K562 (cell line): ENCODE results near the gene LPIN3. TPM values are rescaled to one million over a fixed set of nuclear protein-coding genes. Genes with fewer than 3 reads are reported as not detected.

Experiments
- ATAC-seq: fragments of 200-7000 bp; cut with Tn5 transposase; 3 replicates; pipeline ENCODE4 v1.9.1; 2020; ENCODE audit warnings: moderate library complexity
- BruUV-seq: library from RNA; stranded (reverse); fragments of 400-500 nt; replicated peaks from 2 replicates; lab custom pipeline; 2021; lab: Mats Ljungman, UMichigan
- CTCF ChIA-PET: fragments of 300-600 bp; formaldehyde crosslinking; extraction: SDS; loops from one replicate; lab custom pipeline; 2021; ENCODE audit warnings: low intra/inter-chr PET ratio; lab: Yijun Ruan, JAX
- POLR2A ChIA-PET: fragments of 300-600, 350-650 bp; sonication (Branson Sonifier 250); formaldehyde crosslinking; extraction: SDS; loops from one replicate; lab custom pipeline; 2021; ENCODE audit warnings: antibody characterized with exemption, inconsistent platforms; lab: Yijun Ruan, JAX
- DNase-seq, 4 experiments: peaks; one replicate each; pipeline versions ENCODE4 v3.0.0 to v3.0.0-alpha.2; 2011 to 2018; ENCODE audit warnings: low spot score in 3 of 4, mixed read lengths in 3 of 4; ENCODE audit errors: extremely low read depth in 1 of 4
- FAIRE-seq: peaks from 2 replicates; lab custom pipeline; 2011; peaks lifted over from hg19 to GRCh38; lab: Jason Lieb, UNC
- H2AFZ ChIP-seq: 2 replicates; pipeline ENCODE4 v1.6.0; 2011; ENCODE audit warnings: low read depth, low read length, control low read depth, inconsistent platforms
- H3K27ac ChIP-seq: fragments of 200-600 bp; 3 replicates; pipeline ENCODE4 v1.8.0; 2011; ENCODE audit warnings: low read depth, mild to moderate bottlenecking, control low read depth, inconsistent platforms, low read length, moderate library complexity, mixed read lengths; ENCODE audit errors: extremely low read depth
- H3K27me3 ChIP-seq, 2 experiments: fragments of 300-600 bp in 1 of 2; 2 replicates in 1 of 2; 3 replicates in 1 of 2; pipeline versions ENCODE4 v1.6.0 to v1.8.0; 2011; ENCODE audit warnings: inconsistent platforms in 2 of 2, low read length in 2 of 2, mild to moderate bottlenecking in 1 of 2, mixed read lengths in 1 of 2, moderate library complexity in 1 of 2; ENCODE audit not compliant: control insufficient read depth in 2 of 2, insufficient read depth in 2 of 2
- H3K36me3 ChIP-seq: fragments of 300-600 bp; 3 replicates; pipeline ENCODE4 v1.8.0; 2011; ENCODE audit warnings: mild to moderate bottlenecking, low read length, inconsistent platforms; ENCODE audit not compliant: control insufficient read depth, insufficient read depth
- H3K4me1 ChIP-seq, 2 experiments: fragments of 200-600 bp in 1 of 2; replicated peaks in 1 of 2; 2 replicates in 1 of 2; 3 replicates in 1 of 2; pipeline versions ENCODE4 v1.5.1 to v1.8.0; 2011; ENCODE audit warnings: inconsistent platforms in 2 of 2, low read length in 2 of 2, mild to moderate bottlenecking in 1 of 2, mixed read lengths in 1 of 2, moderate library complexity in 1 of 2; ENCODE audit not compliant: control insufficient read depth in 2 of 2, insufficient read depth in 2 of 2
- H3K4me2 ChIP-seq: 2 replicates; pipeline ENCODE4 v1.6.1; 2011; ENCODE audit warnings: low read length, control low read depth, inconsistent platforms, mixed read lengths; ENCODE audit not compliant: insufficient read depth
- H3K4me3 ChIP-seq: fragments of 200-600 bp; sonication (generic), shearing (Covaris generic); 2 replicates; pipeline ENCODE4 v1.5.1; 2016; ENCODE audit warnings: control low read depth, inconsistent platforms
- H3K79me2 ChIP-seq: fragments of 200-600 bp; 3 replicates; pipeline ENCODE4 v1.8.0; 2011; ENCODE audit warnings: low read length, inconsistent platforms; ENCODE audit not compliant: control insufficient read depth, insufficient read depth
- H3K9ac ChIP-seq, 2 experiments: 2 replicates each; pipeline versions ENCODE4 v1.6.0 to v1.6.1; 2011; ENCODE audit warnings: low read depth in 2 of 2, low read length in 2 of 2, control low read depth in 1 of 2, inconsistent platforms in 1 of 2, mild to moderate bottlenecking in 1 of 2, mixed read lengths in 1 of 2; ENCODE audit not compliant: insufficient read depth in 1 of 2
- H3K9me1 ChIP-seq: one replicate; pipeline ENCODE4 v1.6.0; 2011; ENCODE audit warnings: inconsistent platforms, mild to moderate bottlenecking, low read length, moderate library complexity; ENCODE audit not compliant: control insufficient read depth, insufficient read depth
- H3K9me3 ChIP-seq: replicated peaks from 2 replicates; pipeline ENCODE4 v1.5.1; 2011; ENCODE audit warnings: low read depth, low read length, inconsistent platforms; ENCODE audit not compliant: control insufficient read depth, insufficient read depth
- H4K20me1 ChIP-seq: replicated peaks from 2 replicates; pipeline ENCODE4 v1.6.1; 2011; ENCODE audit warnings: low read length, inconsistent platforms, mixed read lengths; ENCODE audit not compliant: control insufficient read depth, insufficient read depth
- BCLAF1 ChIP-seq, 2 experiments: fragments of 450-650 bp in 1 of 2; IDR thresholded peaks; 2 replicates each; pipeline ENCODE4 v1.6.1; 2011 to 2017; ENCODE audit warnings: low read depth in 2 of 2, antibody characterized with exemption in 1 of 2, borderline replicate concordance in 1 of 2, low read length in 1 of 2, mild to moderate bottlenecking in 1 of 2, mixed read lengths in 1 of 2; ENCODE audit not compliant: control insufficient read depth in 1 of 2
- ELK3 ChIP-seq: fragments of 450-650 bp; formaldehyde crosslinking; IDR thresholded peaks from 2 replicates; pipeline ENCODE4 v1.4.0; 2020; ENCODE audit warnings: mild to moderate bottlenecking
- JUNB ChIP-seq: fragments of 450-650 bp; formaldehyde crosslinking; conservative IDR thresholded peaks from 2 replicates; pipeline ENCODE4 v1.4.0; 2020; ENCODE audit warnings: mild to moderate bottlenecking
- MED1 ChIP-seq: sonication (generic); formaldehyde crosslinking; IDR thresholded peaks from 2 replicates; pipeline ENCODE4 v1.8.1; 2023; ENCODE audit warnings: missing genetic modification reagents, borderline replicate concordance
- MTA3 ChIP-seq: fragments of 450-650 bp; formaldehyde crosslinking; IDR thresholded peaks from 2 replicates; pipeline ENCODE4 v1.6.1; 2017; ENCODE audit warnings: mild to moderate bottlenecking, borderline replicate concordance
- POLR2AphosphoS5 ChIP-seq: IDR thresholded peaks from 2 replicates; pipeline ENCODE4 v1.6.1; 2011; ENCODE audit warnings: mild to moderate bottlenecking, low read depth, low read length, moderate library complexity; ENCODE audit not compliant: control insufficient read depth, insufficient read depth
- STAT5A ChIP-seq: IDR thresholded peaks from 2 replicates; pipeline ENCODE4 v1.6.1; 2012; ENCODE audit warnings: low read length, inconsistent platforms, borderline replicate concordance
- WHSC1 ChIP-seq: IDR thresholded peaks from one replicate; pipeline ENCODE4 v1.6.1; 2012; ENCODE audit warnings: low read length, control low read depth, inconsistent platforms
- ZEB2 ChIP-seq: fragments of 450-650 bp; IDR thresholded peaks from 2 replicates; pipeline ENCODE4 v1.6.1; 2016
- WGBS: fragments of 100-300 bp; shearing (Covaris generic); methylation state at CpG from one replicate; pipeline ENCODE4 v1.1.6; 2016; ENCODE audit warnings: low coverage, mixed read lengths; ENCODE audit not compliant: insufficient coverage; ENCODE audit errors: missing lambda C conversion rate; 5-methylcytosine and 5-hydroxymethylcytosine counted together
- in situ Hi-C: fragments of 300-500 bp; cut with MboI; formaldehyde crosslinking; loops from 4 replicates; pipeline ENCODE4 v1.15.0; 2018; ENCODE audit warnings: inconsistent platforms, mixed read lengths
- intact Hi-C: fragments of 100-400 bp; cut with micrococcal nuclease; formaldehyde crosslinking; loops from 2 replicates; pipeline ENCODE4 v1.14.2; 2022
- polyA plus RNA-seq, 8 experiments: library from polyadenylated mRNA; depleted of rRNA in 4 of 8; stranded (reverse) in 5 of 8; unstranded in 3 of 8; fragments of >200 nt; fragmentation: Nextera tagmentation in 2 of 8; fragmentation: Illumina TruSeq in 1 of 8; extraction: Ambion mirVana in 2 of 8; extraction: Trizol in 1 of 8; gene quantifications; 2 replicates each; pipeline versions ENCODE4 v1.2.1 to v1.2.3, GENCODE V29; 2011 to 2014; ENCODE audit warnings: inconsistent platforms in 1 of 8, missing spikeins in 1 of 8
- total RNA-seq, 7 experiments: library from RNA; depleted of rRNA in 6 of 7; stranded (reverse); fragments of >200 nt in 6 of 7; fragmentation: Illumina TruSeq in 2 of 7; extraction: Trizol in 2 of 7; gene quantifications; 2 replicates each; pipeline versions ENCODE4 v1.2.1 to v1.2.3, GENCODE V29; 2011 to 2021; ENCODE audit warnings: low replicate concordance in 1 of 7

The LPIN3 gene
- total and polyA plus RNA-seq, 9 of the 15 experiments (the other 6 are each of a cell fraction or from before 2014, with no cell fraction given), result 2.2 to 10.4 (median 5.9) TPM

GRCh38 chr20:41406896-41407444 lies 66.3 kb downstream of the LPIN3 start:
- CTCF ChIA-PET, result no interaction called here
- Histone ChIP-seq H3K4me3 (no peak overlapping the region), H3K9me1 (no peaks in the 10 kb centered on the region), H3K27me3 (no peaks in the 10 kb centered on the region), H3K4me2 (no peak overlapping the region), H3K79me2 (no peaks in the 10 kb centered on the region), H3K27ac (no peak overlapping the region), H2AFZ (no peak overlapping the region), H3K4me1 (peaks cover 0 to 4% of the 10 kb centered on the region in 2 experiments; a peak in 3 of 5 replicates), H3K9ac (no peak overlapping the region), H3K36me3 (peaks cover 62% of the 10 kb centered on the region; the same call in 2 of the 3 replicates), H4K20me1 (no peaks in the 10 kb centered on the region; the same call in 1 of the 2 replicates), H3K9me3 (no peaks in the 10 kb centered on the region)
- no peak for FAIRE-seq
- no TSS peak for BruUV-seq
- in situ Hi-C loops (no loop called here), intact Hi-C loops (no loop called here)
- ATAC-seq, result no peak
- POLR2A ChIA-PET, result no interaction called here
- no peak for DNase-seq
- 83% methylated on average over 7 of the region's 7 CpGs for WGBS
- TF ChIP-seq POLR2AphosphoS5 (no peak), ELK3 (CRISPR knock-in tag) (no peak), WHSC1 (no peak), BCLAF1 (IDR thresholded peaks at IDR 0.05; ENCODE audit: borderline replicate concordance in 1 of 2, control insufficient read depth in 1 of 2, low read depth in 2 of 2, low read length in 1 of 2) (no peak), JUNB (CRISPR knock-in tag) (no peak), ZEB2 (no peak), MTA3 (no peak), MED1 (CRISPR knock-in tag) (no peak), STAT5A (no peak)
